HG02852 (cell line): Measurements from ENCODE around the gene CAPN8.

Experiments
- ATAC-seq: cut with Tn5 transposase; IDR thresholded peaks from one replicate; pipeline ENCODE4 v1.9.1; 2021; ENCODE audit warnings: mild to moderate bottlenecking, moderate library complexity; ENCODE audit not compliant: unreplicated experiment

The CAPN8 gene

GRCh38 chr1:223657978-223658377 lies 7.5 kb downstream of the CAPN8 start:
- ATAC-seq, result no peak

GRCh38 chr1:223654083-223654482 lies 11.4 kb downstream of the CAPN8 start:
- no peak for ATAC-seq

- no peak for ATAC-seq
Observed at GRCh38 chr1:223653431-223653830, 12.1 kb downstream of the CAPN8 start.

- no peak for ATAC-seq
Observed at GRCh38 chr1:223653015-223653414, 12.5 kb downstream of the CAPN8 start.

- no peak for ATAC-seq
Observed at GRCh38 chr1:223652436-223652941, 13.0 kb downstream of the CAPN8 start.

- no peak for ATAC-seq
Observed at GRCh38 chr1:223651291-223651991, 14.1 kb downstream of the CAPN8 start.

- no peak for ATAC-seq
Observed at GRCh38 chr1:223650465-223650864, 15.0 kb downstream of the CAPN8 start.

GRCh38 chr1:223649222-223649621 lies 16.3 kb downstream of the CAPN8 start:
- ATAC-seq, result no peak

GRCh38 chr1:223647249-223647648 lies 18.3 kb downstream of the CAPN8 start:
- no peak for ATAC-seq

- no peak for ATAC-seq
Observed at GRCh38 chr1:223645903-223646302, 19.6 kb downstream of the CAPN8 start.

GRCh38 chr1:223642237-223642636 lies 23.3 kb downstream of the CAPN8 start:
- ATAC-seq, result no peak

- no peak for ATAC-seq
Observed at GRCh38 chr1:223641523-223642039, 23.9 kb downstream of the CAPN8 start.

GRCh38 chr1:223639331-223639749 lies 26.2 kb downstream of the CAPN8 start:
- ATAC-seq, result no peak

- ATAC-seq, result no peak
Observed at GRCh38 chr1:223635236-223635635, 30.3 kb downstream of the CAPN8 start.

- no peak for ATAC-seq
Observed at GRCh38 chr1:223634423-223634822, 31.1 kb downstream of the CAPN8 start.

- ATAC-seq, result no peak
Observed at GRCh38 chr1:223631956-223632355, 33.5 kb downstream of the CAPN8 start.

GRCh38 chr1:223631473-223631872 lies 34.0 kb downstream of the CAPN8 start:
- no peak for ATAC-seq

- no peak for ATAC-seq
Observed at GRCh38 chr1:223629126-223629457, 36.4 kb downstream of the CAPN8 start.

GRCh38 chr1:223628233-223629125 lies 37.0 kb downstream of the CAPN8 start:
- ATAC-seq, result no peak

- no peak for ATAC-seq
Observed at GRCh38 chr1:223622132-223622842, 43.2 kb downstream of the CAPN8 start.

GRCh38 chr1:223621312-223621734 lies 44.2 kb downstream of the CAPN8 start:
- peak; percentile 96 for ATAC-seq
